ENCODE data around the gene RNF128.
"Not testable (repeated sequence)": the region's sequence is repeated elsewhere in the genome, so short reads cannot be mapped to it uniquely, and the experiment has no call there.

The RNF128 gene

DNA sequence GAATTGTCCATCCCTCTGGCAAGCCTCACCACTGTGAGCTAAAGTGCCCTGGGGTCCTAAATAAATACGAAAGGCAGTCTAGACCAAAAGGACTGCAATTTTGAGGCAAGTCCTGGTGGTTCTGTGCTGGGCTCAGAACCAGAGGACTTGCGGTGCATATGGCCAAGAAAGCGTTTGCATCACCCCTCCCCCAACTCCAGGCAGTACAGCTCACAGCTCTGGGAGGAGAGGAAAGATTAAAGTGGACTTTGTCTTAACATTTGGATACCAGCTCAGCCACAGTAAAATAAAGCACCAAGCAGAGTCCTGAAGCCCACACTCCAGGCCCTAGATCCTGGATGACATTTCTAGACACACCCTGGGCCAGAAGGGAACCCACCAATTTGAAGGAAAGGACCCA lies 24.9 kb downstream of the RNF128 start:
- DNase-seq = no peak

DNA sequence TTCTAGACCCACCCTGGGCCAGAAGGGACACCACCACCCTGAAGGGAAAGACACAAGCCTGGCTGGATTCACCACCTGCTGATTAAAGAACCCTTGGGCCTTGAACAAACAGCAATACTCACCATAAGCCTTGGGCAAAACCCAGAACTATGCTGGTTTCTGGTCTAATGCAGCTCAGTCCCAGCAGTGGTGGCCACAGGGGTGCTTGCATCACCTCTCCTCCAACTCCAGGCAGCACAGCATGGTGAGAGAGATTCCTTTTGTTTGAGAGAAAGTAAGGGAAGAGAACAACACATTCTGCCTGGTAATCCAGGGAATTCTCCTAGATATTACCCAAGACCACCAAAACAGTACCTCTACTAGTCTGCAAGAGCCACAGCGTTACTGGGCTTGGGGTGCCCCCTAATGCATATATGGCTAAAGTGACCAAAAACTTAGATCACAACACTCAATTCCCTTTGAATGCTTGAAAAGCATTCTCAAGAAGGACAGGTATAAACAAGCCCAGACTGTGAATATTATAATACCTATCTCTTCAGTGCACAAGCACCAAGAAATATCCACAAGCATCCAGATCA lies 25.7 kb downstream of the RNF128 start:
- no peak for DNase-seq

DNA sequence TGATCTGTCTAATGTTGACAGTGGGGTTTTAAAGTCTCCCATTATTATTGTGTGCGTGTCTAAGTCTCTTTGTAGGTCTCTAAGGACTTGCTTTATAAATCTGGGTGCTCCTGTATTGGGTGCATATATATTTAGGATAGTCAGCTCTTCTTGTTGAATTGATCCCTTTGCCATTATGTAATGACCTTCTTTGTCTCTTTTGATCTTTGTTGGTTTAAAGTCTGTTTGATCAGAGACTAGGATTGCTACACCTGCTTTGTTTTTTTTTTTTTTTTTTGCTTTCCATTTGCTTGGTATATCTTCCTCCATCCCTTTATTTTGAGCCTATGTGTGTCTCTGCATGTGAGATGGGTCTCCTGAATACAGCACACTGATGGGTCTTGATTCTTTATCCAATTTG lies 42.8 kb downstream of the RNF128 start:
- not testable (repeated sequence) for DNase-seq

DNA sequence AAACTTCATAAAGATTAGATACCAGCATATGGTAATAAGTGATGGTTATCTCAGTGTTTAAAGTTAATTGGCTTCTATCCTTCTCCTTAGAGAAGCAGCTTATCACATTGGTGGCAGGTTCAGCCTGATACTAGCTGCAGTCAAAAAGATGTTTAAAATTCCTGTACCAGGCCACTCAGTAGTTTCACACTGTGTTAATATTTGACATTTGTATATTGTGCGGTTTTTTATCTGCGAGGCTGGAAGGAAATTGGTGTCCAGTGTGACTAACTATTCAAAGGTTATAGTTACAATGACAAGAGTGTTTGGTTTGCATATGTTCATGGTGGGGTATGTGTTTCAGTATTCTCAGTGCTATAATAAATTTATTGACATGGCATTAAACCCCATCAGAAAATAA lies 48.5 kb downstream of the RNF128 start:
- no peak for DNase-seq

DNA sequence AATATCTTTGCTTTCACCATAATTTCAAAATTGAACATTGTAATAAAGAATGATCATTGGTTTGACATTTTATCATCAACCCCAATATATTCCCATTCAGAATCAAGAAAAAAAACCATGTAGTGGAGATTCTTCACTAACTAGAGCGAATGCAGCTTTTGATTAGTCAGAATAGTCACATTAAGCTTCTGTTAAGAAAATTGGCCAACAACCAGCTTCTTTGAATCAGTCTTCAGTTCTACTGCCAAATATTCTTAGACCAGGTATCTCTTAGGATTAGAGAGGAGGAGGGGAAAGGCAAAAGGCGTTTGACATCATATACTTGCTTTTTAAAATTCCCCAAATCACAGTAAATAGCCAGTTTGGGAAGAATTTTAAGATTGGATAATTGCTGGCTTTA lies 53.8 kb downstream of the RNF128 start:
- no peak for DNase-seq

DNA sequence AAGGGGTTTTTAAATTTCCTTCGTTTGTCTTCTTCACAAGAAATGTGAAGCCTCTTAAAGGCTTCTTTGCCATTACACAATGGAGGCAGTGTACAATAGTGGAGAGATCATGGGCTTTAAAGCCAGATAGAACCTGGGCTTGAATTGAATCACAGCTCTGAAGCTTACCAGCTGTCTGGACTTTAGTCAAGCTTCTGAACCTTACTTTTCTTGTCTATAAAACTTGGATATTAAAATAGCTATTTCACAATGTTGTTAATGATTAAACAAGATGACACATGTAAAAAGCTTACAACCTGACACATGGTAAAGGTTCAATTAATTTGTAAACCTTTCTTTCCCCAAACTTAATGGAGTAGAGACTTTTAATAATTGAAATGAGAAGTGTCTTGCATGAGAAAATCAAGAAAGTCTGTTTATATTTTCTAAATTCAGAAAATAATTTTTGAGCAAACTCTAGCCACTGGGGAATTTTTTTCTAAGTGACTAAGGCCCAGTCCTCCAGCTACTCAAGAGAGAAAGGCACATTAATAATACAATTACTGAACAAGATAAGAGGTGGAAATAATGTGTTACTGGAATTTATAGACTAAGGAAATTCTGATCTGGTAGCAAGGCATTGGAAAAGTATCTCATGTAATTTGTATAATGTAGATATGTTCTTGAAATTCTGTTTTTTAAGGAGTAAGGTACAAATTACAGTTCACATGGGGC lies 54.3 kb downstream of the RNF128 start:
- no peak for DNase-seq

DNA sequence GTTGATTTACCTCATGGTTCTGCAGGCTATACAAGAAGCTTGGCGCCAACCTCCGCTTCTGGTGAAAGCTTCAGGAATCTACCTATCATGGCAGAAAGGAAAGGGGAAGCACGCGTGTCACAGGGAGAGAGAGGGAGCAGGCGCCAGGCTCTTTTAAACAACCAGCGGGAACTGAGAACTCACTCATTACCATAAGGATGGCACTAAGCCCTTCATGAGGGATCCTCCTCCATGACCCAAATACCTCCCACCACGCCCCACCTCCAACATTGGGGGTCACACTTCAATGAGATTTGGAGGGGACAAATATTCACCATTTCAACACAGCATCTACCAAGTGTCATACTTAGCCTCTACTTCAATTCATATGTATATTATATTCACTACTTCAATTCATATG lies 57.2 kb downstream of the RNF128 start:
- DNase-seq = no peak

DNA sequence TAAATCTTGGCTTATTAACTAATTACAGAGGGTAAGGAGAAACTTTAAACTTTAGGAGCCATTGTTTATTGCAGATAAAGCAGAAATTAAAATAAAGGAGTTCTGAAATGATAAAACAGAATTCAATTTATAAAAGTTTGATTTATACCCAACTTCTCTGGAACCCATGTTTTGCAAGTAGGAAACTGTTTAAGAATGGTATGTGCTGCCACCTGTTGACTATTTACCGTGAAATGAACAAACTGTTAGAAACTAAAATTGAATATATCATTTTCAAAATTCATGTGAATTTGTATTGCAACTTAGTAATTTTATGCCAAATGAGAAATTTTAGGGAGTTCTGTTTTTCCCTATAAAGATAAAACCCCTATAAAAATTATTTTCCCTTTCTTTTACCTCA lies 65.0 kb downstream of the RNF128 start:
- DNase-seq = peak in 1 of 2 donors; percentile 10

DNA sequence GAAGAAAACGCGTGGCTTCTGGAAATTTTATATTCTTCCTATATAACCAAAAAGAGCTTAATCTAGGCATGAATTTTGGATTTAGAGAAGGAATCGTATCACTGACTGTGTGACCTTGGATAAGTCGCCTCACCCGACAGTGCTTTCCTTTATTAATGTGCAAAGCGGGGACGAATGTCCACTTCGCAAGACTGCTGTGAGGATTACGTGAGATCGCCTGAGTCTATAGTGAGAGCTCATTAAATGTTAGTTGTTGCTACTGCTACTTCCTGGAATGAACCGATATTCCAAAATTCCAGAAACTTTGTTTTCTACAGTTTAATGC lies 75.5 kb downstream of the RNF128 start:
- no peak for DNase-seq

DNA sequence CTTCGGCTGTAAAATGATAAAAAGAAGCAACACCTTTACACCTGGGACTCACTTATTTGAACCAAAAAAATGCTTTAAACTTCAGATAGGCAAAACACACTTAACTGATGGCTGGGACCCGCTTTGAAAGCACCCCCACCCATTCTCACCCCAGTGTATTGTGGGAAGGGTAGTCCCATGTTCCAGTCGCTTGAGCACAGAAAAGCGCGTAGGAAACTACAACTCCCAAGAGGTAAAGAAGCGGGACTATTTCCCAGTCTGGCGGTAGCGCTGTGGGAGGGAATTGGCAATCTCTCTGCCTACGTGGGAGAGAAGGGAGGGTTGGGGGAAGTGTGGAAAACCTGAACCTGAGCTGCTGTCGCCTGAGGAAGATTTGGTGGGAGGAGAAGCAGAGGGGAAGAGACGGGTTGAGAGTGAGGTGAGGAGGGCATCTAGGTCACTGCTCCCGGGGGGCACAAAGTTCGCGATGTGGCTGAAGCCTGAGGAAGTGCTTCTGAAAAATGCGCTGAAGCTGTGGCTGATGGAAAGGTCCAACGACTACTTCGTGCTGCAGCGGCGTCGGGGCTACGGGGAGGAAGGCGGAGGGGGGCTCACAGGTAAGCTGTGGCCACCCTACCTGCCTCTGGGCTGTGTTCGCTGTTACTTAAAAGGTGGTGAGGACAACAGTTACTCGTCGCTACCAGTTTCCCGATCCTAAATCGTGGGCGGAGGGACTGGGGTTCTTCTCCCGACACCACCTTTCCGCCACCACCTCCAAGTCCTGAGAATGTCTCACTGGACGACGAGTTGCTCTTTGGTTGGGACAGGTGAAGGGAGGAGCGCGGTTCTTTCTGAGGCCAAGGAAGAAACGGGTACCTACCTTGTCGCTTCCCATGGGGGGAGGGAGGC lies 76.1 kb downstream of the RNF128 start, which contains the start of gene TBC1D8B:
TSS of gene TBC1D8B (plus strand) at position 286 of the 888 bp plus-strand sequence. CDS start at position 467, 181 bp downstream.
- peak; percentile 20 to 53 for DNase-seq

DNA sequence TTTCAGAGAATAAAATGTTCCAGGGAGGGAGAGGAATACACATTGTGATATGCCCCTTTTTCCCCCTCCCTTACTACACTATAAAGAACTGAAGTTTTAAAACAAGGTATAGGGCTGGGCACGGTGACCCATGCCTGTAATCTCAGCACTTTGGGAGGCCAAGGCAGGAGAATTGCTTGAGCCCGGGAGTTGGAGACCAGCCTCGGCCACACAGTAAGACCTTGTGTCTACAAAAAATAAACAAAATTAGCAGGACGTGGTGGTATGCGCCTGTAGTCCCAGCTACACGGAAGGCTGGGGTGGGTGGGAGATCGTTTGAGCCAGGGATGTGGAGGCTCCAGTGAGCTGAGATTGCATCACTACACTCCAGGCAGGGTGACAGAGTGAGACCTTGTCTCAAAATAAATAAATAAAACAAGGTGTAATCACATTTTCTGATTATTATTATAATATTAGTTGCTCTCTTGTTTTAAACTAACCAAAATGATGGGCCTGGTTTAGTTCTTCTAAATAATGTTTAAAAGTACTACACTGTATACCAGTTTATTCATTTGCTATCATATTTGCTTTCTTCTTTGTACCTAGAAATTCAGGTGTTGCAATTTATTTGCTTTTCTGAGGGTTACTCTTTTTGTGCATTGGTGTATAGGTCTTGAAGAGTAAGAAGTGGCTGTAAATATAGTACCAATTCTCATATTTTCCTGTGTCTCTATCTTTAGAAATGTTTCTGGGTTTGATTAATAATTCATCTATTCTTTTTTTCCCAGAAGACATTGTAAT lies 84.8 kb downstream of the RNF128 start:
- DNase-seq = no peak

DNA sequence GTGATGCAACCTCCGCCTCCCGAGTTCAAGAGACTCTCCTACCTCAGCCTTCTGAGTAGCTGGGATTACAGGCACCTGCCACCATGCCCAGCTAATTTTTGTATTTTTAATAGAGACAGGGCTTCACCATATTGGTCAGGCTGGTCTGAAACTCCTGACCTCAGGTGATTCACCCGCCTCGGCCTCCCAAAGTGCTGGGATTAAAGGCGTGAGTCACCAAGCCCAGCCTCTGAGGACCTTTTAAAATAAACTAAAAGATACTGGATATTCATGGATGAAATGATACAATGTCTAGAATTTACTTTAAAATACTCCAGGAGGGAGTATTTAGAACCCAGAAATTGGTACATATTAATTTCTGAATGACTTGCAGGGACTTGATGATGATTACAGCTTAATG lies 86.4 kb downstream of the RNF128 start:
- not testable (repeated sequence) for DNase-seq

DNA sequence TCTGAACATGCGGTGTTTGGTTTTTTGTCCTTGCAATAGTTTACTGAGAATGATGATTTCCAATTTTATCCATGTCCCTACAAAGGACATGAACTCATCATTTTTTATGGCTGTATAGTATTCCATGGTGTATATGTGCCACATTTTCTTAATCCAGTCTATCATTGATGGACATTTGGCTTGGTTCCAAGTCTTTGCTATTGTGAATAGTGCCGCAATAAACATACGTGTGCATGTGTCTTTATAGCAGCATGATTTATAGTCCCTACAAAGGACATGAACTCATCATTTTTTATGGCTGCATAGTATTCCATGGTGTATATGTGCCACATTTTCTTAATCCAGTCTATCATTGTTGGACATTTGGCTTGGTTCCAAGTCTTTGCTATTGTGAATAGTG lies 87.6 kb downstream of the RNF128 start:
- DNase-seq = not testable (repeated sequence)

Measured in CD4-positive, alpha-beta T cell treated with Interleukin-4 for 1 hour (primary cell).